Hematopoietic multipotent progenitor cell (in vitro differentiated cells): Measurements from ENCODE around the gene NEGR1. TPM values are rescaled to one million over a fixed set of nuclear protein-coding genes. Genes with fewer than 3 reads are reported as not detected.

Experiments used
- DNase-seq, 3 donors: peaks; one replicate each; pipeline ENCODE4 v3.0.0-alpha.2; 2011 to 2015; ENCODE audit warnings: low read depth in 2 of 3, low spot score in 2 of 3
- total RNA-seq: library from RNA; depleted of rRNA; stranded (reverse); fragments of >200 nt; gene quantifications from one replicate; pipeline ENCODE4 v1.2.3, GENCODE V29; 2012

The NEGR1 gene
- total RNA-seq, 1 donor: 3.8 TPM

DNA sequence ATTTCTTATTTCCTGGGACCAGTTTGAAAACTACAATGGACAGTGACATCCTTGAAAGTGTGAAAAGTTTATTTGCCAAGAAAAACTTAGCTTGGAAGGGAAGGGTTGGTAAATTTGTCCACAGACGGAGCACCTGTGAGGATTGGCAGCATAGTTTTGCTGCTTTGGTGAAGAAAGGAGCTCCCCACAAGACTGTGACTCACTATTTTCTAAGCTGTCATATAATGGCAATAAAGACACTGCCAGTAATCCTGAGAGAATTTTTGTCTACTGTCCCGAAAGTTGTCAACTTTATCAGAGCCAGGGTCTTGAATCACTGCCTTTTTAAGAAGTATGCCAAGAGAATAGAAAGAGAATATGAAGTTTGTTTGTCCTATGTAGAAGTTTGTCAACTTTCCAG lies 230.8 kb downstream of the NEGR1 start:
- no peak for DNase-seq

- DNase-seq: no peak
Measured at GRCh38 chr1:72050551-72050950, 231.8 kb downstream of the NEGR1 start.

DNA sequence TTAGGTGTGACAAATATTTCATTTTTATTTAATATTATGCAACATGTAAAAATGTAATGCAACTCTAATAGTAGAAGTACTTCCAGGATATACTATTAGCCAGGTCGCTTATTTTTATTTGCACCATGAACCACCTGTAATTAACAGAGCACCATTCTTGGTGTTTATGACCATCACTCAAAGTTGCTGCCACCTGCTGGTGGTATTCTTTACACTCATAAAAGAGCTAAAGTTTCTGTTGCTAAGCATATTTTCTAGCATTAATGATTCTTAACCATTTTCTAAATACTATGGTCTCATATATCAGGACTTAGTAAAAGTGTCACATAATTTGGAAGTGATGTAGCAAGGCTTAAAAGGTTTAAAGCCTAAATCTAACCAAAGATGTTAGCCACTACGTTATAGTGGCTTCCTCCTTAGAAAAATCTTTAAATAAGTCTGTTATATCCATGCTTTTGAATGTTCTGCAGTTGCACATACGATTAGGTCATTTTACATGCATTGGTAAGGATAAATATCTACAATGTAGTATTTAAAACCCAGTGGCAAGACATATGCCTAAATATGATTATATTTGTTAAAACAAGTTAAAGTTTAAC lies 244.5 kb downstream of the NEGR1 start:
- peak in 2 of 3 donors; percentile 50 to 75 for DNase-seq

GRCh38 chr1:72034827-72035226 lies 247.5 kb downstream of the NEGR1 start:
- no peak for DNase-seq

DNA sequence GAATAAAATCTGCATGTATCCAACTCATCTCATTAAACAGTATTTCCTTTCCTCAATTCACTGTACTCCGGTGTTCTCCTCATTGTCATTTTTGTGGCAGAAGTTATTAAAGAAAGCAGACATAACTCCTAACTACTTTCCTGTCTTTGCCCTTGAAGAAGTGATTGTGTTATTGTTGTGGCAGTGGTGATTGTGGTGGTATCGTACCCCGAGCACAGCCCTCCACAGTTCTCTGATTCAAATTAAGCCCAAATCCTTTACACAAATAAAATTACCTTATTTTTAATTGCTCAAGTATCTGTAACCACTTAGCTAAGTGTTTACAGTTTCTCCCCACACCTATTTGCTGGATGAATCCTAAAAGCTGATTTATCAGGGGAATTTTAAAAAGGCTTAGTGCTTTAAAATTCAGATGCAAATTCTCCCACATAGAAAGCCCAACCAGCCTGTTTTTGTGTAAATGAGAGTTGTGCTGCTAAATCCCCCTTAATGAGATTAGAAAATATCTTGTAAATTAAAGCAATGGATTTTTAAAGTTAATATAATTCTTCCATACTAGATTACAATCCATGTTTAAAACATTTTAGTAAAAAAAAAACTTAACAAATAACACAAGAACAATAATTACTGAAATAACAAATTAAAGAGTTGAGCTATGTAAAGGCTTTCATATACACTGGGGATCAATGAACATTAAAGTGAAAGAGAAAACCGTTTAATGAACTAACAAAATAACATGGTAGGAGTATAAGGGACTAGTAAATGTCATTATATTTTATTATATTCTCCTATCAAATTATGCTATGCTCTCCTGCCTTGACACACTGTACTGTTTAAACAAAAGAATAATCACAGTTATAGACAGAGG lies 259.0 kb downstream of the NEGR1 start:
- DNase-seq: no peak

DNA sequence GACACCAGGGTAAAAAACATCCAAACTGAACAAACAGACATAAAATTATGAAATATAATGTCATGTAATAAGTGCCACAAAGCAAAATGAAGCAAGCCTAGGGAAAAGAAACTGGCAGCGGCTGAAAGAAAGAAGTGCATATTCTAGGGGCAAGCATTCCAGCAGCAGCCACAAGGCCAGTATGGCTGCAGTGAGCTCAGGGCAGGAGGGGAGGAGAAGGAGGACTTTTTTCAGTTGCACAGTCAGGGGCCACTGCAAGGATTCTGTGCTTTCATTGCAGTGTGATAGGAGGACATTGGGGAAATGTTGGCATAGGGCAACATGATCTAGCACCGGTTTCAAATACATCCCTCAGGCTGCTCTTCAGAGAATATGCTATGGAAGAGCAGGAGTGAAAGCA lies 263.8 kb downstream of the NEGR1 start:
- DNase-seq: no peak

GRCh38 chr1:72015006-72015405 lies 267.3 kb downstream of the NEGR1 start:
- no peak for DNase-seq

DNA sequence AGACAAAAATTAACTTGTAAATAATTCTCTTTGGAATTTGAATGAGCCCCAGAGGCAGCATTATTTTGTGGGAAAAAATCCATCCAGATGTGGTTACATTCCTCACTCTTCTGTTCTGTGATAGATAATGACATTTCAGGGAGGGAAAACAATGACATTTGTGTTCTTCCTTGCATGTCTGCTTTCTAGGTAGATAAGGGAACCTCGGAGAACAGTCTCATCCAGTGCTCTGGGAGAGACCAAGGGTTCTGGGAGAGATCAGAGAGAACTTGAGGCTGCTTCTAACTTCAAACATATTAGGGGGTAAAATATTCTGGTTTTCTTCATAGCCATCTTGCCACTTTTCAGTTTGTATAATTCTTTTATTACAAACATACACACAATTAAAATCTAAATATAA lies 269.2 kb downstream of the NEGR1 start:
- DNase-seq: no peak

- DNase-seq: no peak
Measured at GRCh38 chr1:72011721-72012120, 270.6 kb downstream of the NEGR1 start.

DNA sequence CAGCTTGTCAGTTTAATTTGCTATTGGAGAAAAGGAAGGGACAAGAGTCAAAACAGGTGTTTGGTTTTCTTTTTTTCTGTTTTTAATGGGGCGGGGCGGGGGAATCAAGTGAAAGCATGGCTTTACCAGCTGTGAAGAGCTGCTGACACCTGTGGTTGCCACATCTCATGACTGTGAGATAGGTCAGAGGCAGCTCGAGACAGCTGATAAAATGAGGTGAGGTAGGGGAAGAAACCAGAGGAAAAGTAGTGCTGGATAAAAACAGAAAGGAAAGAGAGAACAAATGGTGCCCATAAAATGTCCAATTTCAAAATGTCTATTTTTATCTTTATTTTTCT lies 272.3 kb downstream of the NEGR1 start:
- DNase-seq: no peak

GRCh38 chr1:72009173-72010093 lies 272.9 kb downstream of the NEGR1 start:
- no peak for DNase-seq

DNA sequence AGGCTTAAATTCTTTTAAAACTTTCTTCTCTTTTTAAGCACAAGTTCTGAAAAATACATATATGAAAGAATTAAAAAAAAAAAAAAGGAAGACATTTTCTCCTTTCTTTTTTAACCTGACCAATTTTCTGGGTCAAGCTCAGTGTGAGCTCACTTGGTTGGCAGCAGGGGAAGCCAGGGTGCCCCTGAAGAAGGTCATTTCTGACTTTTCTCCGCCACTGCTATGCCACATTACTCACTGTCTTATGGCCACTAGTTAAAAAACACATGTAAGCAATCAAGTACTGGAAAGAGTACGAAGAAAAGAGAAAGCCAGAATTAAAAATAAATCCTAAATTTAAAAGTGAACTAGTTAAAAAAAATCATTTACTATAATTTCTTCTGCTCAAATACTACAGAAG lies 275.0 kb downstream of the NEGR1 start:
- no peak for DNase-seq

DNA sequence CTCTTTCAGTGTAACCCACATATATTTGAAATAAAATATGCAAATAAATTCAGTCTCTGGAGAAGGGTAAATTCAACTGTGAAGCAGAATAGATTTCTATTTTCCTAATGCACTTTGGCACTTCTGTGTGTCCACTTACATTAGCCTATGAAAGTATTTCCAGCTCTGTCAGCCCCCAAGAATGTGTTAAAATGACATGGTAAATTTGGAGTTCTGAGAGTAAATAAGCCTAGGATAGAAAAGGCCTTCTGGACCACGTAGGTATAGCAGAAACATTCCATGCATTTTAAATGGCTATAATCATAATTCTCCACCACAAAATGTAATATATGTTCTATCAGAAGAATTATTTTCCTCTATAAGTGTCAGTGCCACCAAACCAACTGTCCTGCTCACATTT lies 276.2 kb downstream of the NEGR1 start:
- no peak for DNase-seq

GRCh38 chr1:72003092-72003491 lies 279.2 kb downstream of the NEGR1 start:
- DNase-seq: no peak

DNA sequence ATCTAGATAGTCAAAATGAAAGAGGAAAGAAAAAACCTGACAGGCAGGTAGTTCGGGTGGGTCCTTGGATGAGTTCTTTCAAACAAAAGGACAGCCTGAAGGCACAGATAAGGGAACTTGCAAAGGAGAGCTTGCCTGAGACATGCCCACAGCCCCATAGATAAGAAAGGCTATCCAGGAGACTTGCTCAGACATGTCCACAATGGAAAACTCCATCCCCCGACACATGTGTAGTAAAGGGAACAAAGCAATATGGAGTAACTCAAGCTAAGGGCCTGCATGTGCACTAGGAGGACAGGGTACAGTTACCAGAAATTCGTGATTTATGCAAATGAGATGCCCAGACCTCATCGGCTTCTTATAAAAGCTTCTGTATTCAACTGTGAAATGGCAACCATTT lies 281.5 kb downstream of the NEGR1 start:
- no peak for DNase-seq

- no peak for DNase-seq
Measured at GRCh38 chr1:71994646-71995045, 287.7 kb downstream of the NEGR1 start.

- no peak for DNase-seq
Measured at GRCh38 chr1:71987181-71987580, 295.2 kb downstream of the NEGR1 start.

DNA sequence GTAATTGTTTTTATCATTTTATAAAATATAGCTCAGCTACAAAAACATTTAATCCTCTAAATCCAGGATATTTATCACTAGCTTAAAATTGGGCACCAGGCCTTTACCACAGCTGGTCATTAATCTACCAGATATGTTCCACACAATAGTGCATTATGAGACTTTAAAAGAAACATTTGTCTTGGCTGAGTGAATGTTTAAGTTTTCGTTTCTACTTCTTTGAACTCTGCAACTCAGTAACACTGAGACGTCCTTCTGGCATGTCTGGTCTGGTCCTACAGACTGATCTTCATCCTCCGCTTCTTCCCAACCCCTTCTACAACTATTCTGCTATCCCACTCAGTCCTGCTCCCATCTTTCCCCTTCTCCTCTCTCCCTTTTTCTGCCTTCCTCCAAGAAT lies 296.2 kb downstream of the NEGR1 start:
- no peak for DNase-seq

GRCh38 chr1:71980556-71980955 lies 301.8 kb downstream of the NEGR1 start:
- DNase-seq: no peak

- no peak for DNase-seq
Measured at GRCh38 chr1:71979882-71980281, 302.5 kb downstream of the NEGR1 start.

GRCh38 chr1:71967670-71968069 lies 314.7 kb downstream of the NEGR1 start:
- DNase-seq: peak in 1 of 3 donors; percentile 41
